ENCODE measurements around the gene ZNF672.

DNA sequence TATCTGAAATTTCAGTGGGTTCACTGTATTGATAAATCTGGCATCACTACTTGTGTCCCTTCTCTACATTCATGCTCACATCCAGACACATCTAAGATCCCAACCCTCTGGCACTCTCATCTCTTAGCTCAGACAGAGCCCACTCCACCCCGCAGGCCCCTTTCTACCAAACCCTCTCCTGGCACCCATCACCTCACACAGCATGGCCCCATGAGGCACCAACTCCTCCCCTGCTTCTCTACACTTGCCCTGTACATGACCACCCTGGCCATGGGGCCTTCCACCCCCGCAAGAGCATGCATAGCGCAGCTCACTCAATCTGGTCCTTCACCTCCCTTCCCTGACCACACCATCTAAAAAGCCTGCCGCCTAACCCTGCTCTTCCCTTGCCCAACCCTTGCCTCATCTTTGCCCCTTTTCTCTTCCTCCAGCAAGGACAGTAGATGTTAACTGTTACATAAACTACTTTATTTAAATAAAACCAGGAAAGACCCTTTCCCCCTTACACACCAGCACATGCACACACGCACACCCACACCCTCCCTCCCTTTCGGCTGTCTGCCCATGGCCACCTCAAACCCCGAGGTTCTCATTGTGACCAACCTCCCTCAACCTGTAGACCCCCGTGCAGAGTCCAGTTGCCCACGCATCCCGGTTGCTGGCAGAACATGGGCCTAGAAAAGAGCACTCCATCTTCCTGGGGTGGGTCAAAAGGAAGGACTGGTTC lies 27.9 kb upstream of the ZNF672 start:
- TF ChIP-seq, protein P1, sequence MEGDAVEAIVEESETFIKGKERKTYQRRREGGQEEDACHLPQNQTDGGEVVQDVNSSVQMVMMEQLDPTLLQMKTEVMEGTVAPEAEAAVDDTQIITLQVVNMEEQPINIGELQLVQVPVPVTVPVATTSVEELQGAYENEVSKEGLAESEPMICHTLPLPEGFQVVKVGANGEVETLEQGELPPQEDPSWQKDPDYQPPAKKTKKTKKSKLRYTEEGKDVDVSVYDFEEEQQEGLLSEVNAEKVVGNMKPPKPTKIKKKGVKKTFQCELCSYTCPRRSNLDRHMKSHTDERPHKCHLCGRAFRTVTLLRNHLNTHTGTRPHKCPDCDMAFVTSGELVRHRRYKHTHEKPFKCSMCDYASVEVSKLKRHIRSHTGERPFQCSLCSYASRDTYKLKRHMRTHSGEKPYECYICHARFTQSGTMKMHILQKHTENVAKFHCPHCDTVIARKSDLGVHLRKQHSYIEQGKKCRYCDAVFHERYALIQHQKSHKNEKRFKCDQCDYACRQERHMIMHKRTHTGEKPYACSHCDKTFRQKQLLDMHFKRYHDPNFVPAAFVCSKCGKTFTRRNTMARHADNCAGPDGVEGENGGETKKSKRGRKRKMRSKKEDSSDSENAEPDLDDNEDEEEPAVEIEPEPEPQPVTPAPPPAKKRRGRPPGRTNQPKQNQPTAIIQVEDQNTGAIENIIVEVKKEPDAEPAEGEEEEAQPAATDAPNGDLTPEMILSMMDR (conservative IDR thresholded peaks at IDR 0.05; ENCODE audit: low read length), result no peak
- TF ChIP-seq EZH2phosphoT487 (IDR thresholded peaks at IDR 0.05; ENCODE audit: borderline replicate concordance), result no peak
